Rectal smooth muscle tissue (tissue), 1 donor: ENCODE data around the gene HYCC1.

ENCODE experiments used
- H3K27ac ChIP-seq: one replicate; pipeline ENCODE4 v1.7.0; 2013; ENCODE audit warnings: low read depth, low read length, inconsistent platforms
- H3K27me3 ChIP-seq: one replicate; pipeline ENCODE4 v1.7.0; 2013; ENCODE audit warnings: low read length; ENCODE audit not compliant: control insufficient read depth, insufficient read depth
- H3K36me3 ChIP-seq: one replicate; pipeline ENCODE4 v1.7.0; 2013; ENCODE audit warnings: low read length; ENCODE audit not compliant: control insufficient read depth, insufficient read depth
- H3K4me1 ChIP-seq: one replicate; pipeline ENCODE4 v1.7.0; 2013; ENCODE audit warnings: low read length; ENCODE audit not compliant: control insufficient read depth, insufficient read depth
- H3K4me3 ChIP-seq: one replicate; pipeline ENCODE4 v1.7.0; 2013; ENCODE audit warnings: low read length
- H3K9ac ChIP-seq: one replicate; pipeline ENCODE4 v1.7.0; 2013; ENCODE audit warnings: low read length

HYCC1 gene

GRCh38 chr7:23012186-23012585 is 1.7 kb downstream of the HYCC1 start:
- no peaks in the 10 kb centered on the region for H3K36me3 ChIP-seq
- H3K27me3 ChIP-seq: no peaks in the 10 kb centered on the region
- H3K27ac ChIP-seq: no peak overlapping the region
- no peak overlapping the region for H3K9ac ChIP-seq
- peaks cover 10% of the 10 kb centered on the region for H3K4me1 ChIP-seq
- H3K4me3 ChIP-seq: peak overlapping the region; percentile 80

- H3K36me3 ChIP-seq: no peaks in the 10 kb centered on the region
- no peak overlapping the region for H3K27ac ChIP-seq
- no peak overlapping the region for H3K9ac ChIP-seq
- peaks cover 10% of the 10 kb centered on the region for H3K4me1 ChIP-seq
- peak overlapping the region; percentile 16 for H3K4me3 ChIP-seq
- no peaks in the 10 kb centered on the region for H3K27me3 ChIP-seq
Measured at GRCh38 chr7:23011222-23011924, 2.6 kb downstream of the HYCC1 start.

- Histone ChIP-seq H3K36me3 (no peaks in the 10 kb centered on the region), H3K4me3 (no peak overlapping the region), H3K27me3 (no peaks in the 10 kb centered on the region), H3K4me1 (peaks cover 9% of the 10 kb centered on the region), H3K9ac (no peak overlapping the region), H3K27ac (no peak overlapping the region)
Measured at GRCh38 chr7:23009303-23009702, 4.6 kb downstream of the HYCC1 start.

GRCh38 chr7:23004247-23004520 is 9.7 kb downstream of the HYCC1 start:
- peak overlapping the region; percentile 32 for H3K27ac ChIP-seq

GRCh38 chr7:23003505-23004246 is 10.3 kb downstream of the HYCC1 start:
- Histone ChIP-seq H3K36me3 (no peaks in the 10 kb centered on the region), H3K4me3 (no peak overlapping the region), H3K4me1 (no peaks in the 10 kb centered on the region), H3K27me3 (no peaks in the 10 kb centered on the region), H3K9ac (no peak overlapping the region), H3K27ac (no peak overlapping the region)

More at GRCh38 chr7:23004247-23004520, 9.7 kb downstream of the HYCC1 start:
- no peak overlapping the region for H3K4me3 ChIP-seq
- no peaks in the 10 kb centered on the region for H3K4me1 ChIP-seq
- no peak overlapping the region for H3K9ac ChIP-seq
- H3K27me3 ChIP-seq: no peaks in the 10 kb centered on the region
- no peaks in the 10 kb centered on the region for H3K36me3 ChIP-seq

- no peaks in the 10 kb centered on the region for H3K4me1 ChIP-seq
- H3K4me3 ChIP-seq: no peak overlapping the region
- H3K9ac ChIP-seq: no peak overlapping the region
- no peaks in the 10 kb centered on the region for H3K36me3 ChIP-seq
- H3K27me3 ChIP-seq: no peaks in the 10 kb centered on the region
- no peak overlapping the region for H3K27ac ChIP-seq
Measured at GRCh38 chr7:23002698-23003097, 11.2 kb downstream of the HYCC1 start.

- Histone ChIP-seq H3K4me3 (no peak overlapping the region), H3K4me1 (no peaks in the 10 kb centered on the region), H3K27me3 (no peaks in the 10 kb centered on the region), H3K27ac (no peak overlapping the region), H3K36me3 (no peaks in the 10 kb centered on the region), H3K9ac (no peak overlapping the region)
Measured at GRCh38 chr7:23001610-23002009, 12.3 kb downstream of the HYCC1 start.

GRCh38 chr7:23000597-23001360 is 13.2 kb downstream of the HYCC1 start:
- Histone ChIP-seq H3K36me3 (no peaks in the 10 kb centered on the region), H3K27ac (no peak overlapping the region), H3K4me1 (no peaks in the 10 kb centered on the region), H3K9ac (no peak overlapping the region), H3K4me3 (no peak overlapping the region), H3K27me3 (no peaks in the 10 kb centered on the region)

- Histone ChIP-seq H3K27ac (no peak overlapping the region), H3K4me3 (no peak overlapping the region), H3K27me3 (no peaks in the 10 kb centered on the region), H3K36me3 (no peaks in the 10 kb centered on the region), H3K4me1 (no peaks in the 10 kb centered on the region), H3K9ac (no peak overlapping the region)
Measured at GRCh38 chr7:22998519-22998896, 15.4 kb downstream of the HYCC1 start.

GRCh38 chr7:22997871-22998518 is 15.9 kb downstream of the HYCC1 start:
- no peaks in the 10 kb centered on the region for H3K36me3 ChIP-seq
- H3K27ac ChIP-seq: no peak overlapping the region
- H3K4me1 ChIP-seq: no peaks in the 10 kb centered on the region
- no peaks in the 10 kb centered on the region for H3K27me3 ChIP-seq
- H3K9ac ChIP-seq: no peak overlapping the region
- no peak overlapping the region for H3K4me3 ChIP-seq

- no peak overlapping the region for H3K9ac ChIP-seq
- no peaks in the 10 kb centered on the region for H3K27me3 ChIP-seq
- no peak overlapping the region for H3K27ac ChIP-seq
- H3K4me3 ChIP-seq: no peak overlapping the region
- no peaks in the 10 kb centered on the region for H3K4me1 ChIP-seq
- no peaks in the 10 kb centered on the region for H3K36me3 ChIP-seq
Measured at GRCh38 chr7:22996470-22996869, 17.5 kb downstream of the HYCC1 start.

- H3K27ac ChIP-seq: no peak overlapping the region
- H3K4me3 ChIP-seq: no peak overlapping the region
- no peaks in the 10 kb centered on the region for H3K36me3 ChIP-seq
- no peak overlapping the region for H3K9ac ChIP-seq
- no peaks in the 10 kb centered on the region for H3K27me3 ChIP-seq
- H3K4me1 ChIP-seq: no peaks in the 10 kb centered on the region
Measured at GRCh38 chr7:22995011-22995410, 18.9 kb downstream of the HYCC1 start.
